ENCODE measurements around the gene CD2.
A peak's percentile ranks its signal among the peaks of the same experiment; 100 is the strongest.

Gene CD2

GRCh38 chr1:116754198-116754977, at the start of gene CD2:
Gene CD2 (plus strand): TSS chr1:116754430. CDS start chr1:116754493, 63 bp downstream.
- DNase-seq: no peak

GRCh38 chr1:116706123-116706522, 48.1 kb upstream of the CD2 start:
- no peak for DNase-seq

- DNase-seq: no peak
Measured at GRCh38 chr1:116706841-116707240, 47.4 kb upstream of the CD2 start.

- DNase-seq: no peak
Measured at GRCh38 chr1:116708255-116708900, 45.9 kb upstream of the CD2 start.

GRCh38 chr1:116709666-116710167, 44.5 kb upstream of the CD2 start:
- no peak for DNase-seq

GRCh38 chr1:116710420-116711262, 43.6 kb upstream of the CD2 start:
- no peak for DNase-seq

- DNase-seq: peak; percentile 28
Measured at GRCh38 chr1:116711263-116711840, 42.9 kb upstream of the CD2 start.

GRCh38 chr1:116712510-116712909, 41.7 kb upstream of the CD2 start:
- DNase-seq: no peak

GRCh38 chr1:116713474-116713873, 40.8 kb upstream of the CD2 start:
- DNase-seq: no peak

- DNase-seq: no peak
Measured at GRCh38 chr1:116716391-116716790, 37.8 kb upstream of the CD2 start.

GRCh38 chr1:116717318-116717717, 36.9 kb upstream of the CD2 start:
- DNase-seq: no peak

- DNase-seq: no peak
Measured at GRCh38 chr1:116720364-116721038, 33.7 kb upstream of the CD2 start.

GRCh38 chr1:116721039-116721405, 33.2 kb upstream of the CD2 start:
- no peak for DNase-seq

- no peak for DNase-seq
Measured at GRCh38 chr1:116721451-116722007, 32.7 kb upstream of the CD2 start.

- DNase-seq: no peak
Measured at GRCh38 chr1:116722016-116722838, 32.0 kb upstream of the CD2 start.

- DNase-seq: peak; percentile 51
Measured at GRCh38 chr1:116724765-116725375, 29.4 kb upstream of the CD2 start.

GRCh38 chr1:116725798-116726197, 28.4 kb upstream of the CD2 start:
- DNase-seq: no peak

- DNase-seq: no peak
Measured at GRCh38 chr1:116726872-116727820, 27.1 kb upstream of the CD2 start.

GRCh38 chr1:116731439-116731838, 22.8 kb upstream of the CD2 start:
- DNase-seq: no peak

GRCh38 chr1:116732726-116733125, 21.5 kb upstream of the CD2 start:
- no peak for DNase-seq

All from COR-L47 (cell line).